ENCODE results near the gene HSPA14.

Gene HSPA14

DNA sequence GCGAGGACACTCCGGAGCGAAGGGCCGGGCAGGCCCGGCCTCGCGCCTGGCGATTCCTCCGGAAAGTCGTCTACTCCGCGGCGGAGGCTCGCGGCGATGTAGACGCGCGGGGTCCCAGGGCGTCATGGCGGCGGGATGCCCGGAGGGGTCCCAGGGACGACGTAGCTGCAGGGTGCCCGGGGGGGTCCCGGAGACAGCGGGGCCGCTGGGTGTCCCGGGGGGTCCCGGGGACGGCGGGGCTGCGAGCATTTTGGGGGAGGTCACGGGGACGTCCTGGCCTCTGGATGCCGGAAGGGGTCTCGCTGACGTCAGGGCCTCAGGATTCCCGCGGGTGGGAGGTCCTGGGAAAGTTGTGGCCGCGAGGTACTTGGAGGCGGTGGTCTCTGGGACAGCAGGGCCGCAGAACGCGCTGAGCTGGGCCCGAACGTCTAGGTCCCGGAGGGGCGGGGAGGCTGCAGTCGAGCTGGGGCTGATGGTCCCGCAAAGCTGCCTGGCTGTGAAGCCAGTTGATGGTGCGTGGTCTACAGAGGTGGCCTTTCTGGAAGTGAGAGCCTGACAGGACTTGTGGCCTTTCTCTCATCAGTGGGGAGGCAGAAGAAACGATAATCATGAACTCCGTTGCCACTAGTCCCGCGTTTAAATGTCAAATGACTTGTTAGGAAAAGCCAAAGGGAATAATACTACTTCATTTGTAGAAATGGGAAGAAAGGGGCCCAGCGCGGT lies 637 bp downstream of the HSPA14 start:
- H3K4me3 ChIP-seq (ENCODE audit: low read length): peak overlapping the region; percentile 98

DNA sequence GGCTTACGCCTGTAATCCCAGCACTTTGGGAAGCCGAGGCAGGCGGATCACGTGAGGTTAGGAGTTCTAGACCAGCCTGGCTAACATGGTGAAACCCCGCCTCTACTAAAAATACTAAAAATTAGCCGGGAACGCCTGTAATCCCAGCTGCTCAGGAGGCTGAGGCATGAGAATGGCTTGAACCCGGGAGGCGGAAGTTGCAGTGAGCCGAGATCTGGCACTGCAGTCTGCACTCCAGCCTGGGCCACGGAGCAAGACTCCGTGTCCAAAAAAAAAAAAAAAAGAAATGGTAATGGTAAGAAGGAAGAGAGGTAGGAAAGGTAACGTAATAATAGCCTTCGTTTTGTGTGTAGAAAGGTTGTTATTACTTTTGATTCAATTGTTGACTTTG lies 1.2 kb downstream of the HSPA14 start:
- no peak for DNase-seq
- Histone ChIP-seq H3K4me3 (ENCODE audit: low read length) (peak overlapping the region; percentile 98), H3K36me3 (replicated peaks; ENCODE audit: insufficient read depth, low read length) (peaks cover 12% of the 10 kb centered on the region), H3K4me2 (ENCODE audit: low read depth, low read length) (peak overlapping the region; percentile 54), H3K27ac (ENCODE audit: low read length) (peak overlapping the region; percentile 71; the same call in 1 of the 2 replicates), H3K79me2 (ENCODE audit: low read length) (peaks cover 60% of the 10 kb centered on the region), H2AFZ (ENCODE audit: low read length) (no peak overlapping the region), H3K9ac (ENCODE audit: low read length) (peak overlapping the region; percentile 98), H3F3A (ENCODE audit: insufficient read depth, low read length) (no peaks in the 10 kb centered on the region), H4K20me1 (ENCODE audit: insufficient read depth, low read length) (no peaks in the 10 kb centered on the region), H3K27me3 (replicated peaks; ENCODE audit: insufficient read depth, low read length) (no peaks in the 10 kb centered on the region), H3K9me2 (replicated peaks; ENCODE audit: insufficient read depth, low read length) (no peaks in the 10 kb centered on the region), H3K9me3 (replicated peaks; ENCODE audit: insufficient read depth, low read length) (no peaks in the 10 kb centered on the region), H3K4me1 (ENCODE audit: low read length) (peaks cover 4% of the 10 kb centered on the region; the same call in 1 of the 2 replicates)
- no peak for TF ChIP-seq EZH2 (optimal IDR thresholded peaks at IDR 0.05; ENCODE audit: low read depth, low read length)
- TF ChIP-seq, protein P1, sequence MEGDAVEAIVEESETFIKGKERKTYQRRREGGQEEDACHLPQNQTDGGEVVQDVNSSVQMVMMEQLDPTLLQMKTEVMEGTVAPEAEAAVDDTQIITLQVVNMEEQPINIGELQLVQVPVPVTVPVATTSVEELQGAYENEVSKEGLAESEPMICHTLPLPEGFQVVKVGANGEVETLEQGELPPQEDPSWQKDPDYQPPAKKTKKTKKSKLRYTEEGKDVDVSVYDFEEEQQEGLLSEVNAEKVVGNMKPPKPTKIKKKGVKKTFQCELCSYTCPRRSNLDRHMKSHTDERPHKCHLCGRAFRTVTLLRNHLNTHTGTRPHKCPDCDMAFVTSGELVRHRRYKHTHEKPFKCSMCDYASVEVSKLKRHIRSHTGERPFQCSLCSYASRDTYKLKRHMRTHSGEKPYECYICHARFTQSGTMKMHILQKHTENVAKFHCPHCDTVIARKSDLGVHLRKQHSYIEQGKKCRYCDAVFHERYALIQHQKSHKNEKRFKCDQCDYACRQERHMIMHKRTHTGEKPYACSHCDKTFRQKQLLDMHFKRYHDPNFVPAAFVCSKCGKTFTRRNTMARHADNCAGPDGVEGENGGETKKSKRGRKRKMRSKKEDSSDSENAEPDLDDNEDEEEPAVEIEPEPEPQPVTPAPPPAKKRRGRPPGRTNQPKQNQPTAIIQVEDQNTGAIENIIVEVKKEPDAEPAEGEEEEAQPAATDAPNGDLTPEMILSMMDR (IDR thresholded peaks at IDR 0.05; ENCODE audit: low read length): no peak
- TF ChIP-seq EZH2phosphoT487 (IDR thresholded peaks at IDR 0.05; ENCODE audit: low read length): no peak

More for the DNA sequence above, 637 bp downstream of the HSPA14 start:
- H3K79me2 ChIP-seq (ENCODE audit: low read length): peaks cover 55% of the 10 kb centered on the region
- H3K9me3 ChIP-seq (replicated peaks; ENCODE audit: insufficient read depth, low read length): no peaks in the 10 kb centered on the region
- peaks cover 4% of the 10 kb centered on the region; the same call in 1 of the 2 replicates for H3K4me1 ChIP-seq (ENCODE audit: low read length)
- peak overlapping the region; percentile 98 for H3K9ac ChIP-seq (ENCODE audit: low read length)
- peak overlapping the region; percentile 71 for H3K27ac ChIP-seq (ENCODE audit: low read length)
- H3K36me3 ChIP-seq (replicated peaks; ENCODE audit: insufficient read depth, low read length): peaks cover 12% of the 10 kb centered on the region
- TF ChIP-seq, protein P1 (IDR thresholded peaks at IDR 0.05; ENCODE audit: low read length): no peak
- TF ChIP-seq EZH2phosphoT487 (IDR thresholded peaks at IDR 0.05; ENCODE audit: low read length) (no peak), EZH2 (optimal IDR thresholded peaks at IDR 0.05; ENCODE audit: low read depth, low read length) (no peak)
- H4K20me1 ChIP-seq (ENCODE audit: insufficient read depth, low read length): no peaks in the 10 kb centered on the region
- H3K4me2 ChIP-seq (ENCODE audit: low read depth, low read length): peak overlapping the region; percentile 54
- H3K9me2 ChIP-seq (replicated peaks; ENCODE audit: insufficient read depth, low read length): no peaks in the 10 kb centered on the region
- H2AFZ ChIP-seq (ENCODE audit: low read length): peak overlapping the region; percentile 71; the same call in 1 of the 2 replicates
- H3K27me3 ChIP-seq (replicated peaks; ENCODE audit: insufficient read depth, low read length): no peaks in the 10 kb centered on the region
- peak; percentile 30 for DNase-seq
- H3F3A ChIP-seq (ENCODE audit: insufficient read depth, low read length): no peaks in the 10 kb centered on the region

DNA sequence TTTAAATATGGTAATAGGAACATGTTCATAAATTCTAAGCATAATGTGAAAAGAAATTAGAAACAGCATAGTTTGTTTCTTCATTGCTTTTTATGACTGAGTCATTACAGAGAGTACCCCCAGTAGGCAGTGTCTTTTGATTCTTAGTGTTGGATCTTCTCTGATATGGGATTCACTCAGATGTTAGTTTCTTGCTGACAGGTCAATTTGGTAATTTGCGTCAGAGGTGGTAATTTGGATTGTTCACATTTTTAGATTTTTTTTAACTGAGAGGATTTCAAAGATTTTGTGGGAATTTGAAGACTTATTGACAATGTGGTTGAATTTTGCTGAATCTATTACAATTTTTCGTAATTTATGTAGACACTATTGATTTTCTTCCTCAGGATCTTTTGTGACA lies 2.1 kb downstream of the HSPA14 start:
- Histone ChIP-seq H3K9ac (ENCODE audit: low read length) (no peak overlapping the region), H3K4me1 (ENCODE audit: low read length) (peaks cover 4% of the 10 kb centered on the region; the same call in 1 of the 2 replicates), H3K27ac (ENCODE audit: low read length) (no peak overlapping the region), H3K9me2 (replicated peaks; ENCODE audit: insufficient read depth, low read length) (no peaks in the 10 kb centered on the region), H4K20me1 (ENCODE audit: insufficient read depth, low read length) (no peaks in the 10 kb centered on the region), H3F3A (ENCODE audit: insufficient read depth, low read length) (no peaks in the 10 kb centered on the region), H3K4me2 (ENCODE audit: low read depth, low read length) (no peak overlapping the region), H3K27me3 (replicated peaks; ENCODE audit: insufficient read depth, low read length) (no peaks in the 10 kb centered on the region), H3K36me3 (replicated peaks; ENCODE audit: insufficient read depth, low read length) (peaks cover 12% of the 10 kb centered on the region), H2AFZ (ENCODE audit: low read length) (no peak overlapping the region), H3K4me3 (ENCODE audit: low read length) (no peak overlapping the region), H3K79me2 (ENCODE audit: low read length) (peaks cover 67% of the 10 kb centered on the region), H3K9me3 (replicated peaks; ENCODE audit: insufficient read depth, low read length) (no peaks in the 10 kb centered on the region)
- TF ChIP-seq EZH2 (optimal IDR thresholded peaks at IDR 0.05; ENCODE audit: low read depth, low read length) (no peak), EZH2phosphoT487 (IDR thresholded peaks at IDR 0.05; ENCODE audit: low read length) (no peak)
- DNase-seq: no peak
